Germinal center (tissue), 1 donor: ENCODE data around the gene SH3GLB1.
A peak's percentile ranks its signal among the peaks of the same experiment; 100 is the strongest.

Experiments used
- DNase-seq: peaks from one replicate; pipeline ENCODE4 v3.0.0; 2012; ENCODE audit warnings: mixed read lengths, low spot score

SH3GLB1 gene

GRCh38 chr1:86774305-86775295 is 70.2 kb downstream of the SH3GLB1 start:
- DNase-seq, result peak; percentile 53

GRCh38 chr1:86775395-86775794 is 71.0 kb downstream of the SH3GLB1 start:
- DNase-seq, result no peak

- DNase-seq, result no peak
Measured at GRCh38 chr1:86776108-86776507, 71.7 kb downstream of the SH3GLB1 start.

GRCh38 chr1:86778569-86779239 is 74.3 kb downstream of the SH3GLB1 start:
- no peak for DNase-seq

- no peak for DNase-seq
Measured at GRCh38 chr1:86779308-86780191, 75.2 kb downstream of the SH3GLB1 start.

GRCh38 chr1:86782482-86782881 is 78.1 kb downstream of the SH3GLB1 start:
- no peak for DNase-seq

- no peak for DNase-seq
Measured at GRCh38 chr1:86787621-86788020, 83.2 kb downstream of the SH3GLB1 start.

GRCh38 chr1:86788300-86789206 is 84.2 kb downstream of the SH3GLB1 start:
- DNase-seq, result no peak

GRCh38 chr1:86795316-86795715 is 90.9 kb downstream of the SH3GLB1 start:
- DNase-seq, result no peak
